GM23338 (cell line): ENCODE results near the gene GDPD5. TPM values are rescaled to one million over a fixed set of nuclear protein-coding genes. Genes with fewer than 3 reads are reported as not detected.

Experiments
- ATAC-seq: fragments of 200-7000 bp; cut with Tn5 transposase; 3 replicates; pipeline ENCODE4 v1.9.1; 2020
- DNase-seq: peaks from one replicate; pipeline ENCODE4 v3.0.0-alpha.2; 2015; ENCODE audit warnings: low spot score
- H2AFZ ChIP-seq: fragments of 200-600 bp; sonication (generic); 2 replicates; pipeline ENCODE4 v1.8.0; 2016; ENCODE audit warnings: antibody characterized with exemption, mild to moderate bottlenecking, moderate library complexity
- H3F3A ChIP-seq: fragments of 200-600 bp; sonication (generic); replicated peaks from 2 replicates; pipeline ENCODE4 v1.8.0; 2017; ENCODE audit warnings: antibody characterized with exemption, mixed run types, low read depth
- H3K27ac ChIP-seq: fragments of 200-600 bp; sonication (generic); 2 replicates; pipeline ENCODE4 v1.6.1; 2016; ENCODE audit warnings: low read depth
- H3K27me3 ChIP-seq: fragments of 200-600 bp; sonication (generic); 2 replicates; pipeline ENCODE4 v1.8.0; 2016; ENCODE audit warnings: mild to moderate bottlenecking, mixed run types, moderate library complexity; ENCODE audit not compliant: insufficient read depth
- H3K36me3 ChIP-seq: fragments of 200-600 bp; sonication (generic); 2 replicates; pipeline ENCODE4 v1.8.0; 2016; ENCODE audit warnings: mild to moderate bottlenecking; ENCODE audit not compliant: insufficient read depth
- H3K4me1 ChIP-seq: fragments of 200-600 bp; sonication (generic); 2 replicates; pipeline ENCODE4 v1.8.0; 2016; ENCODE audit warnings: mild to moderate bottlenecking, moderate library complexity; ENCODE audit not compliant: insufficient read depth
- H3K4me2 ChIP-seq: fragments of 200-600 bp; sonication (generic); 2 replicates; pipeline ENCODE4 v1.7.1; 2017; ENCODE audit warnings: mixed run types
- H3K4me3 ChIP-seq: fragments of 200-600 bp; sonication (generic); 2 replicates; pipeline ENCODE4 v1.6.1; 2016; ENCODE audit warnings: mixed run types
- H3K79me2 ChIP-seq: fragments of 200-600 bp; sonication (generic); replicated peaks from 2 replicates; pipeline ENCODE4 v1.8.0; 2017; ENCODE audit warnings: mild to moderate bottlenecking; ENCODE audit not compliant: insufficient read depth
- H3K9me2 ChIP-seq: fragments of 200-600 bp; sonication (generic); 2 replicates; pipeline ENCODE4 v1.8.0; 2017; ENCODE audit not compliant: insufficient read depth
- H4K20me1 ChIP-seq: fragments of 200-600 bp; sonication (generic); replicated peaks from 2 replicates; pipeline ENCODE4 v1.8.0; 2017; ENCODE audit warnings: mild to moderate bottlenecking; ENCODE audit not compliant: insufficient read depth
- H3K27ac Mint-ChIP-seq: 2 replicates; pipeline ENCODE4 v1.8.0; 2020; ENCODE audit warnings: inconsistent platforms, mild to moderate bottlenecking, moderate library complexity, mixed read lengths
- H3K27me3 Mint-ChIP-seq: 3 replicates; pipeline ENCODE4 v1.8.0; 2022; ENCODE audit warnings: low read depth, mild to moderate bottlenecking, moderate library complexity, mixed read lengths, inconsistent platforms; ENCODE audit not compliant: insufficient read depth, poor library complexity
- H3K36me3 Mint-ChIP-seq: 3 replicates; pipeline ENCODE4 v1.8.0; 2021; ENCODE audit warnings: low read depth, mild to moderate bottlenecking, inconsistent platforms, moderate library complexity, mixed read lengths
- H3K4me1 Mint-ChIP-seq: 3 replicates; pipeline ENCODE4 v1.8.0; 2020; ENCODE audit warnings: mild to moderate bottlenecking, inconsistent platforms, mixed read lengths
- H3K4me3 Mint-ChIP-seq: 3 replicates; pipeline ENCODE4 v1.8.0; 2021; ENCODE audit warnings: moderate library complexity, mild to moderate bottlenecking, inconsistent platforms, mixed read lengths
- H3K9me3 Mint-ChIP-seq: 3 replicates; pipeline ENCODE4 v1.8.0; 2020; ENCODE audit warnings: moderate library complexity, mild to moderate bottlenecking, inconsistent platforms, mixed read lengths
- CREB1 ChIP-seq: fragments of 250-450 bp; sonication (Bioruptor Pico); IDR thresholded peaks from 2 replicates; pipeline ENCODE4 v1.5.0; 2020; ENCODE audit warnings: low read depth, mild to moderate bottlenecking, moderate library complexity
- CTCF ChIP-seq, 2 experiments: fragments of 200-600 bp in 1 of 2; sonication (generic) in 1 of 2; conservative IDR thresholded peaks; 2 replicates each; pipeline versions ENCODE4 v1.5.1 to v1.6.1; 2016 to 2017; ENCODE audit warnings: antibody characterized with exemption in 2 of 2, low read depth in 2 of 2, mild to moderate bottlenecking in 2 of 2, moderate library complexity in 1 of 2
- ETS1 ChIP-seq: IDR thresholded peaks from 2 replicates; pipeline ENCODE4 v1.6.1; 2016; ENCODE audit warnings: antibody characterized with exemption
- EZH2 ChIP-seq: fragments of 200-600 bp; sonication (generic); IDR thresholded peaks from one replicate; pipeline ENCODE4 v1.8.0; 2017; ENCODE audit warnings: antibody characterized with exemption, mild to moderate bottlenecking, low read depth; ENCODE audit not compliant: unreplicated experiment
- EZH2phosphoT487 ChIP-seq: fragments of 200-600 bp; sonication (generic); IDR thresholded peaks from one replicate; pipeline ENCODE4 v1.8.1; 2018; ENCODE audit warnings: antibody characterized with exemption; ENCODE audit not compliant: unreplicated experiment
- JUNB ChIP-seq: IDR thresholded peaks from one replicate; pipeline ENCODE4 v1.6.1; 2016; ENCODE audit warnings: antibody characterized with exemption; ENCODE audit not compliant: unreplicated experiment
- NANOG ChIP-seq: IDR thresholded peaks from 2 replicates; pipeline ENCODE4 v1.6.1; 2016; ENCODE audit warnings: antibody characterized with exemption, borderline replicate concordance
- POLR2AphosphoS5 ChIP-seq: IDR thresholded peaks from 2 replicates; pipeline ENCODE4 v1.6.1; 2016; ENCODE audit warnings: antibody characterized with exemption, low read depth
- STAT1 ChIP-seq: IDR thresholded peaks from one replicate; pipeline ENCODE4 v1.6.1; 2016; ENCODE audit warnings: antibody characterized with exemption; ENCODE audit not compliant: unreplicated experiment
- ZNF114 ChIP-seq: fragments of 250-450 bp; sonication (Bioruptor Pico); IDR thresholded peaks from 2 replicates; pipeline ENCODE4 v1.5.0; 2020; ENCODE audit warnings: mild to moderate bottlenecking, moderate library complexity
- ZNF331 ChIP-seq: fragments of 250-450 bp; sonication (Bioruptor Pico); IDR thresholded peaks from 2 replicates; pipeline ENCODE4 v1.5.0; 2020; ENCODE audit warnings: low read depth, mild to moderate bottlenecking, moderate library complexity
- ZNF462 ChIP-seq: fragments of 250-450 bp; sonication (Bioruptor Pico); IDR thresholded peaks from 2 replicates; pipeline ENCODE4 v1.5.0; 2020; ENCODE audit warnings: mild to moderate bottlenecking, moderate library complexity
- polyA plus RNA-seq: library from polyadenylated mRNA; unstranded; fragments of >200 nt; fragmentation: Nextera tagmentation; extraction: Ambion mirVana; gene quantifications from 2 replicates; pipeline ENCODE4 v1.2.1, GENCODE V29; 2016
- total RNA-seq: library from RNA; depleted of rRNA; stranded (reverse); fragments of >200 nt; shearing (Covaris generic); gene quantifications from 2 replicates; pipeline ENCODE4 v1.2.3, GENCODE V29; 2014
- TF ChIP-seq, protein P1 (sequence below): IDR thresholded peaks from one replicate; pipeline ENCODE4 v1.6.1; 2018; ENCODE audit warnings: antibody characterized with exemption; ENCODE audit not compliant: unreplicated experiment

GDPD5 gene
- total and polyA plus RNA-seq, 2 experiments from 2014 or later = 1.6 to 4.9 TPM

DNA sequence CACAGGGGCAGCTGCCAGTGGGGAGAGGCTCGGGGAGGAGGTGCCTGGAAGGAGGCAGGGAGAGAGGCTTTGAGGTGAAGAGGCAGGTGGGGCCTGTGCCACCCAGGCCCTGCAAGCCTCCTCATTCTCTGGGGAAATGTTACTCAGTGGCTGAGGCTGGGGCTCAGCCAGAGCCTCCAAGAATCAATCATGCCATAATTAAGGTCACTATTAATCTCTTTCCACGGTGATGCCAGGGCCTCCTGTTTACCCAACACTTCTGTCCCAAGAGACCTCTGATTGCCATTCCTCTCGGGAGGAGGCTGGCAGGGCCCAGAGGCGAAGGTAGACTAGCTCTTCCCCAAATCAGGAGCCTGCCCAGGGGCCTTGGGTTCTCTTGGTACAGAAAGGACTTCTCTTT is 38.4 kb downstream of the GDPD5 start:
- H3K27me3 Mint-ChIP-seq = peaks cover 9% of the 10 kb centered on the region
- Histone ChIP-seq H3K79me2 (no peaks in the 10 kb centered on the region), H3F3A (no peaks in the 10 kb centered on the region), H3K4me3 (no peak overlapping the region), H4K20me1 (no peaks in the 10 kb centered on the region), H2AFZ (no peak overlapping the region), H3K36me3 (no peaks in the 10 kb centered on the region), H3K9me2 (no peaks in the 10 kb centered on the region), H3K4me2 (no peak overlapping the region), H3K27ac (no peak overlapping the region), H3K27me3 (no peaks in the 10 kb centered on the region), H3K4me1 (peaks cover 11% of the 10 kb centered on the region)
- no peak overlapping the region for H3K27ac Mint-ChIP-seq
- DNase-seq = no peak
- H3K36me3 Mint-ChIP-seq = no peaks in the 10 kb centered on the region
- TF ChIP-seq STAT1 (no peak), ZNF331 (no peak), ZNF114 (CRISPR knock-in tag) (no peak), EZH2phosphoT487 (no peak), NANOG (no peak), EZH2 (no peak), CREB1 (CRISPR knock-in tag) (no peak), ZNF462 (no peak), JUNB (no peak), POLR2AphosphoS5 (no peak), ETS1 (no peak), CTCF (conservative IDR thresholded peaks at IDR 0.05; ENCODE audit: low read depth in 2 of 2) (no peak)
- TF ChIP-seq, protein P1, sequence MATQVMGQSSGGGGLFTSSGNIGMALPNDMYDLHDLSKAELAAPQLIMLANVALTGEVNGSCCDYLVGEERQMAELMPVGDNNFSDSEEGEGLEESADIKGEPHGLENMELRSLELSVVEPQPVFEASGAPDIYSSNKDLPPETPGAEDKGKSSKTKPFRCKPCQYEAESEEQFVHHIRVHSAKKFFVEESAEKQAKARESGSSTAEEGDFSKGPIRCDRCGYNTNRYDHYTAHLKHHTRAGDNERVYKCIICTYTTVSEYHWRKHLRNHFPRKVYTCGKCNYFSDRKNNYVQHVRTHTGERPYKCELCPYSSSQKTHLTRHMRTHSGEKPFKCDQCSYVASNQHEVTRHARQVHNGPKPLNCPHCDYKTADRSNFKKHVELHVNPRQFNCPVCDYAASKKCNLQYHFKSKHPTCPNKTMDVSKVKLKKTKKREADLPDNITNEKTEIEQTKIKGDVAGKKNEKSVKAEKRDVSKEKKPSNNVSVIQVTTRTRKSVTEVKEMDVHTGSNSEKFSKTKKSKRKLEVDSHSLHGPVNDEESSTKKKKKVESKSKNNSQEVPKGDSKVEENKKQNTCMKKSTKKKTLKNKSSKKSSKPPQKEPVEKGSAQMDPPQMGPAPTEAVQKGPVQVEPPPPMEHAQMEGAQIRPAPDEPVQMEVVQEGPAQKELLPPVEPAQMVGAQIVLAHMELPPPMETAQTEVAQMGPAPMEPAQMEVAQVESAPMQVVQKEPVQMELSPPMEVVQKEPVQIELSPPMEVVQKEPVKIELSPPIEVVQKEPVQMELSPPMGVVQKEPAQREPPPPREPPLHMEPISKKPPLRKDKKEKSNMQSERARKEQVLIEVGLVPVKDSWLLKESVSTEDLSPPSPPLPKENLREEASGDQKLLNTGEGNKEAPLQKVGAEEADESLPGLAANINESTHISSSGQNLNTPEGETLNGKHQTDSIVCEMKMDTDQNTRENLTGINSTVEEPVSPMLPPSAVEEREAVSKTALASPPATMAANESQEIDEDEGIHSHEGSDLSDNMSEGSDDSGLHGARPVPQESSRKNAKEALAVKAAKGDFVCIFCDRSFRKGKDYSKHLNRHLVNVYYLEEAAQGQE = no peak
- H3K4me3 Mint-ChIP-seq = no peak overlapping the region
- H3K4me1 Mint-ChIP-seq = peaks cover 22% of the 10 kb centered on the region
- ATAC-seq = no peak
- no peaks in the 10 kb centered on the region for H3K9me3 Mint-ChIP-seq
